Measurements from ENCODE around the gene SDK1.

Gene SDK1

DNA sequence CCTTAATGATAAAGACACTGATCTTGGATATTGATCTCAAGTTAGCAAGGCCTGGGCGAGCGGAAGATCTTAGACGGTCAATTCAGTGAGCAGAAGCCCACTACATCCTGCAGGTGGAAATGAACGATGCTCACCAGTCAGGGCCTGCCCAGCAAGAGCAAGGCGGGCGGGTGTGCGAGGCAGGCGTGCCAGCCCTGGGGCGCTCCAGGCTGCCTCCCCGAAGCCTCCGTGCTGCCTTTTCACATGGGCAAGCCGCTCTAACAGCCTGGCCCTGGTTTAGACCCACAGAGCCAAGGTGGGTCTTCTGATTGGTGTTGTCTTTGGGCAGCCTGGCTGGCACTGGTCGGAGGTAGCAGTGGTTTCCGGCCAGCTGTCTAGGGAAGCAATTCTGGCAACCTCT is 906.0 kb downstream of the SDK1 start:
- no peak overlapping the region for H3K27ac ChIP-seq
- H3K36me3 ChIP-seq, result no peaks in the 10 kb centered on the region
- no peak for DNase-seq
- H3K4me3 ChIP-seq (ENCODE audit: low read depth, low read length), result no peak overlapping the region
- no peaks in the 10 kb centered on the region for H3K9me3 ChIP-seq (ENCODE audit: severe bottlenecking)
- H3K27me3 ChIP-seq (ENCODE audit: insufficient read depth, low read depth, severe bottlenecking), result no peaks in the 10 kb centered on the region
- TF ChIP-seq, protein P1, sequence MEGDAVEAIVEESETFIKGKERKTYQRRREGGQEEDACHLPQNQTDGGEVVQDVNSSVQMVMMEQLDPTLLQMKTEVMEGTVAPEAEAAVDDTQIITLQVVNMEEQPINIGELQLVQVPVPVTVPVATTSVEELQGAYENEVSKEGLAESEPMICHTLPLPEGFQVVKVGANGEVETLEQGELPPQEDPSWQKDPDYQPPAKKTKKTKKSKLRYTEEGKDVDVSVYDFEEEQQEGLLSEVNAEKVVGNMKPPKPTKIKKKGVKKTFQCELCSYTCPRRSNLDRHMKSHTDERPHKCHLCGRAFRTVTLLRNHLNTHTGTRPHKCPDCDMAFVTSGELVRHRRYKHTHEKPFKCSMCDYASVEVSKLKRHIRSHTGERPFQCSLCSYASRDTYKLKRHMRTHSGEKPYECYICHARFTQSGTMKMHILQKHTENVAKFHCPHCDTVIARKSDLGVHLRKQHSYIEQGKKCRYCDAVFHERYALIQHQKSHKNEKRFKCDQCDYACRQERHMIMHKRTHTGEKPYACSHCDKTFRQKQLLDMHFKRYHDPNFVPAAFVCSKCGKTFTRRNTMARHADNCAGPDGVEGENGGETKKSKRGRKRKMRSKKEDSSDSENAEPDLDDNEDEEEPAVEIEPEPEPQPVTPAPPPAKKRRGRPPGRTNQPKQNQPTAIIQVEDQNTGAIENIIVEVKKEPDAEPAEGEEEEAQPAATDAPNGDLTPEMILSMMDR (IDR thresholded peaks at IDR 0.05; ENCODE audit: low read depth, low read length), result no peak

DNA sequence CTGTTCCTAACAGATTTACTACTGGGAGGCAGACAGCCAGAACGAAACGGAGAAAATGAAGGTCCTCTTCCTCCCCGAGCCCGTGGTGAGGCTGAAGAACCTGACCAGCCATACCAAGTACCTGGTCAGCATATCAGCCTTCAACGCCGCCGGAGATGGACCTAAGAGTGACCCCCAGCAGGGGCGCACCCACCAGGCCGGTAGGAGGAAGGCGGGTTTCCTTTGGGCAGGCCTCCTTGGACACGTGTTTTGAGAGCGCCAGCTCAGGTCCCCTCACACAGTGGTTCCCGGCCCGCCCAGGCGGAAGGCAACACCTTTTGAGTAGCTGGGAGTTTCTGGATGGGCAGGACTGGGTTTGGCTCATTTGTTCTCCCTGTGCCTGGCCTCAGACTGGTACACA is 907.0 kb downstream of the SDK1 start:
- no peaks in the 10 kb centered on the region for H3K9me3 ChIP-seq (ENCODE audit: severe bottlenecking)
- TF ChIP-seq, protein P1 (IDR thresholded peaks at IDR 0.05; ENCODE audit: low read depth, low read length), result no peak
- no peak for DNase-seq

DNA sequence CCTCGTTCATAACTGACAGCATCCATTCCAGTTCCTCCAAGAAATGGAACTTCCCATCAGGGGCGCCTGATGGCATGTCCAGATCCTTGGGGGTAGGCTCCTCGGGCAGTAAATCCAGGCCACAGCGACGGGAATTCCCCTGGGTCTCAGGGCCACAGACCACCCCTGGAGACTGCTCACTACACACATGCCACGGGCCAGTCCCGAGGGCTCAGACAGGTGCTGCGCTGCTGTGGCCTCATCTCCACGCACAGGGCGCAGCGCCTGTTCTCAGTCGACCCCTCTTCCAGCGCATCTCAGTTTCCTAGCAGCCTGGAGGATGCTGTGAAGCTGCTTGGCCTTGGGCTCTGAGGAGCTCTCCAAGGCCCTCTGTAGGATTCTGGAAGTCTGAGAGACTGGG is 907.5 kb downstream of the SDK1 start:
- TF ChIP-seq, protein P1 (IDR thresholded peaks at IDR 0.05; ENCODE audit: low read depth, low read length), result no peak
- Histone ChIP-seq H3K36me3 (no peaks in the 10 kb centered on the region), H3K4me3 (ENCODE audit: low read depth, low read length) (no peak overlapping the region), H3K9me3 (ENCODE audit: severe bottlenecking) (no peaks in the 10 kb centered on the region), H3K27me3 (ENCODE audit: insufficient read depth, low read depth, severe bottlenecking) (no peaks in the 10 kb centered on the region), H3K27ac (no peak overlapping the region)
- no peak for DNase-seq

More for the DNA sequence above, 907.0 kb downstream of the SDK1 start:
- H3K36me3 ChIP-seq, result no peaks in the 10 kb centered on the region
- no peak overlapping the region for H3K27ac ChIP-seq
- H3K4me3 ChIP-seq (ENCODE audit: low read depth, low read length), result no peak overlapping the region
- no peaks in the 10 kb centered on the region for H3K27me3 ChIP-seq (ENCODE audit: insufficient read depth, low read depth, severe bottlenecking)

DNA sequence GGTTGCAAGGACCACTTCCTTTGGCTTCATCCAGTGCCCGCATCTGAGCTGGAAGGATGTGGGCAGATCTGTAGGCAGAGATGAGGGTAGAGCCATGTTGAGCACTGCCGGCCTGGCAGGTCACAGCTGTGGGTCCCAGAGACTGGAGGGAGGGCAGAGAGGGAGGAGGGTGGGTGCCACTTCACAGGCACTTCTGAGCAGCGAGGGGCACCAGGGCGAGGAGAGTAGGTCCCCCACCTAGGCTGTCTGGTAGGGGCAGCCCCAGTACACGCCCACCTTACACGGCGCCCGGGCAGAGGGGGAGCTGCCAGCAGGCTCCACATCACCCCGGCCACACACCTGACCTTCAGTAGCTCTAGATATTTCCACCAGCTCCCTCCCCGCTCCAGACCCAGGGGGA is 908.1 kb downstream of the SDK1 start:
- no peak overlapping the region for H3K4me3 ChIP-seq (ENCODE audit: low read depth, low read length)
- no peaks in the 10 kb centered on the region for H3K9me3 ChIP-seq (ENCODE audit: severe bottlenecking)
- TF ChIP-seq, protein P1 (IDR thresholded peaks at IDR 0.05; ENCODE audit: low read depth, low read length), result no peak
- no peaks in the 10 kb centered on the region for H3K36me3 ChIP-seq
- DNase-seq, result no peak
- H3K27ac ChIP-seq, result no peak overlapping the region
- no peaks in the 10 kb centered on the region for H3K27me3 ChIP-seq (ENCODE audit: insufficient read depth, low read depth, severe bottlenecking)

DNA sequence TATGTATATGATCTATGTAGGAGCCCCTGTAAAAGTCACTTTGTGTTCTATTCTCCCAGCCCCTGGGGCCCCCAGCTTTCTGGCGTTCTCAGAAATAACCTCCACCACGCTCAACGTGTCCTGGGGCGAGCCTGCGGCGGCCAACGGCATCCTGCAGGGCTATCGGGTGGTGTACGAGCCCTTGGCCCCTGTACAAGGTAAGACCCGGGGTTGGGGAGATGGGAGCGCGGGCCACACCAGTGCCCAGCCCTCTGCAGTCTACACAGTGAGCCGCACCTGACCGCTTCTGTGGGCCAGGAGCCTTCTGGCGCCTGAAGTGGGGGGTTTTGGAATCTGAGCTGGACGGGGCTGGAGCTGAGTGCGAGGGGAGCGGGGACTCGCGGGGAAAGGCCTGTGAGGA is 908.9 kb downstream of the SDK1 start:
- TF ChIP-seq, protein P1 (IDR thresholded peaks at IDR 0.05; ENCODE audit: low read depth, low read length), result no peak

DNA sequence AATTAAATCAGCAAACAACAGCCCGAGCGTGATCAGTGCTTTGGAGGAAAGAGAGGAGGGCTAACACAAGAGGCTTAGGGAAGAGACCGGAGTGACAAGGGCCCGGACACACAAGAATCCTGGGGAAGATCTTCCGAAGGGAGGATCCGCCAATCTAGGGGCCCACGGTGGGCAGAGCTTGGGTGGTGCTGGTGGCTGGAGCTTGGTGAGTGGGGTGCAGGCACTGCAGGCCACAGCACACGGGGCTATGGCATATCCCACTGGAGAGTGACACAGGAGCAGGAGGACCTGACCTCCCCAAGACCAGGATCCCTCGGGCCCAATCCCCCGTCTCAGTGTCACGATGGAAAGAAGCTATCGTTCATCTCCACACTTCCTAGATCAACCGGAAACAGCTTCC is 909.8 kb downstream of the SDK1 start:
- Histone ChIP-seq H3K27me3 (ENCODE audit: insufficient read depth, low read depth, severe bottlenecking) (no peaks in the 10 kb centered on the region), H3K9me3 (ENCODE audit: severe bottlenecking) (no peaks in the 10 kb centered on the region), H3K4me3 (ENCODE audit: low read depth, low read length) (no peak overlapping the region), H3K36me3 (no peaks in the 10 kb centered on the region), H3K27ac (no peak overlapping the region)
- TF ChIP-seq, protein P1 (IDR thresholded peaks at IDR 0.05; ENCODE audit: low read depth, low read length), result no peak
- DNase-seq, result no peak

More for the DNA sequence above, 908.9 kb downstream of the SDK1 start:
- H3K9me3 ChIP-seq (ENCODE audit: severe bottlenecking), result no peaks in the 10 kb centered on the region
- H3K36me3 ChIP-seq, result no peaks in the 10 kb centered on the region
- no peak overlapping the region for H3K4me3 ChIP-seq (ENCODE audit: low read depth, low read length)
- no peak overlapping the region for H3K27ac ChIP-seq
- H3K27me3 ChIP-seq (ENCODE audit: insufficient read depth, low read depth, severe bottlenecking), result no peaks in the 10 kb centered on the region
- no peak for DNase-seq
